ENCODE measurements around the gene MSI2.

DNA sequence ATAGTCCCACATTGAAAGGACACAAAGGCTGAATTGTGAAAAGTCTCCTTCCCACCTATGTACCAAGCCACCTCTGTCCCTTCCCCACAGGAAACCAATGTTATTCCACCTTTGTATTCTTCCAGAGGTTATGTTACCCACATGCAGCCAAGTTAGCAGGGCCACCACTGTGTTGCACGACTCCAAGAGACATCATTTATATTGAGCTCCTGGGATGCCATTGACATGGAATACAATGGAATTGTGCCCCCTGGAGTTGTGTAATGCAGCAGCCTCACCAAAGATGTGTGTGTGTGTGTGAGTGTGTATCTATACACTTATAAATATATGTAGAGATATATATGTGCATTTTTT lies 21.6 kb upstream of the MSI2 start:
- TF ChIP-seq EZH2 (IDR thresholded peaks at IDR 0.05; ENCODE audit: borderline replicate concordance, low read depth, low read length, severe bottlenecking) (no peak), POLR2AphosphoS5 (IDR thresholded peaks at IDR 0.05; ENCODE audit: insufficient read depth, low read depth, low read length) (no peak), FOS (IDR thresholded peaks at IDR 0.05; ENCODE audit: borderline replicate concordance, insufficient read depth, low read length) (no peak), POLR2A (IDR thresholded peaks at IDR 0.05; ENCODE audit: low read depth, low read length) (no peak), GATA2 (IDR thresholded peaks at IDR 0.05; ENCODE audit: insufficient read depth, insufficient read length, low read depth, low read length) (no peak)
- TF ChIP-seq, protein P1, sequence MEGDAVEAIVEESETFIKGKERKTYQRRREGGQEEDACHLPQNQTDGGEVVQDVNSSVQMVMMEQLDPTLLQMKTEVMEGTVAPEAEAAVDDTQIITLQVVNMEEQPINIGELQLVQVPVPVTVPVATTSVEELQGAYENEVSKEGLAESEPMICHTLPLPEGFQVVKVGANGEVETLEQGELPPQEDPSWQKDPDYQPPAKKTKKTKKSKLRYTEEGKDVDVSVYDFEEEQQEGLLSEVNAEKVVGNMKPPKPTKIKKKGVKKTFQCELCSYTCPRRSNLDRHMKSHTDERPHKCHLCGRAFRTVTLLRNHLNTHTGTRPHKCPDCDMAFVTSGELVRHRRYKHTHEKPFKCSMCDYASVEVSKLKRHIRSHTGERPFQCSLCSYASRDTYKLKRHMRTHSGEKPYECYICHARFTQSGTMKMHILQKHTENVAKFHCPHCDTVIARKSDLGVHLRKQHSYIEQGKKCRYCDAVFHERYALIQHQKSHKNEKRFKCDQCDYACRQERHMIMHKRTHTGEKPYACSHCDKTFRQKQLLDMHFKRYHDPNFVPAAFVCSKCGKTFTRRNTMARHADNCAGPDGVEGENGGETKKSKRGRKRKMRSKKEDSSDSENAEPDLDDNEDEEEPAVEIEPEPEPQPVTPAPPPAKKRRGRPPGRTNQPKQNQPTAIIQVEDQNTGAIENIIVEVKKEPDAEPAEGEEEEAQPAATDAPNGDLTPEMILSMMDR (IDR thresholded peaks at IDR 0.05; ENCODE audit: extremely low read depth in 1 of 2, insufficient read depth in 1 of 2, low read depth in 1 of 2, low read length in 2 of 2): no peak

All from endothelial cell of umbilical vein (primary cell).